ENCODE results near the gene PGM1. TPM values are rescaled to one million over a fixed set of nuclear protein-coding genes. Genes with fewer than 3 reads are reported as not detected.

PGM1 gene
- total and polyA plus RNA-seq, 2 of the 4 experiments (the other 2 are of a cell fraction), result 42.6 to 94.5 TPM

DNA sequence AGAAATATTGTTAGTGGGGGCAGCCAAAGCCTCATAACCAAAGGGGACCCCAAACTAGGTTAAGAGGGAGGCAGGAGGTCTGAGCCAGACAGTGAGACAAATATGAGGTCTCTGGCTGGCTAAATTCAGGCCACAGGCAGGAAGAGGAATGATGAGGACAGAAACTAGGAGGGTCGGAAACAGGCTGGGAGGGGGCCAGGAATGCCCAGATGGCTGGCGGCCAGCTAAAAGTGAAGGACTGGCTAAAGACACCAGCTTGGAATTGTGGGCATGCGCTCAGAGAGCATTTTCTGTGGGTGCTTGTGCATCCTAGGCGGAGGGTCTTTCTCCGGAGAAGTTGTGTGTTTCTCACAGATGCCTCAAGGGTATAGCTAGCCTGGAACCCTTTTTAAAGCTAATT is 77.0 kb downstream of the PGM1 start (continued):
- TF ChIP-seq, protein P1, sequence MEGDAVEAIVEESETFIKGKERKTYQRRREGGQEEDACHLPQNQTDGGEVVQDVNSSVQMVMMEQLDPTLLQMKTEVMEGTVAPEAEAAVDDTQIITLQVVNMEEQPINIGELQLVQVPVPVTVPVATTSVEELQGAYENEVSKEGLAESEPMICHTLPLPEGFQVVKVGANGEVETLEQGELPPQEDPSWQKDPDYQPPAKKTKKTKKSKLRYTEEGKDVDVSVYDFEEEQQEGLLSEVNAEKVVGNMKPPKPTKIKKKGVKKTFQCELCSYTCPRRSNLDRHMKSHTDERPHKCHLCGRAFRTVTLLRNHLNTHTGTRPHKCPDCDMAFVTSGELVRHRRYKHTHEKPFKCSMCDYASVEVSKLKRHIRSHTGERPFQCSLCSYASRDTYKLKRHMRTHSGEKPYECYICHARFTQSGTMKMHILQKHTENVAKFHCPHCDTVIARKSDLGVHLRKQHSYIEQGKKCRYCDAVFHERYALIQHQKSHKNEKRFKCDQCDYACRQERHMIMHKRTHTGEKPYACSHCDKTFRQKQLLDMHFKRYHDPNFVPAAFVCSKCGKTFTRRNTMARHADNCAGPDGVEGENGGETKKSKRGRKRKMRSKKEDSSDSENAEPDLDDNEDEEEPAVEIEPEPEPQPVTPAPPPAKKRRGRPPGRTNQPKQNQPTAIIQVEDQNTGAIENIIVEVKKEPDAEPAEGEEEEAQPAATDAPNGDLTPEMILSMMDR (conservative IDR thresholded peaks at IDR 0.05; ENCODE audit: low read depth, low read length), result no peak
- TF ChIP-seq NFE2L2 (IDR thresholded peaks at IDR 0.05; ENCODE audit: low read depth, low read length) (no peak), MAFK (IDR thresholded peaks at IDR 0.05; ENCODE audit: low read depth, low read length) (no peak)

DNA sequence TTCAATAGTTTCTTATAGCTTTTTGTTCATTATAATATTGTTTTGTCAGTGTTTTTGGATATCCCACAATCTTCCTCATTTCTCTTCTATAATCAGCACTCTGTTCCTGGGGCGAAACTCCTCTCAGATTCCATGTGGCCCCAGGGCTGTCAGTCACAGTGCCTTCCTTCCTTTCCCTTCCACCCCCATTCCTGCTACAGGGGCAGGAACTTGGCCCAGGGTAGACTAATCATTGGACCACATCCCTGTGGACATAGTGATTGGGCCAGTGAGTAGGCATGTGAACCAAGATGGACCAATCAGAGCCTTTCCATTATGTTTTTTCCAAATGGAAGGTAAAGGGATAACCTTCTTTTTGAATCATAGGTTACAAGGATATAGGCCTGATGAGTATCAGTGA is 78.3 kb downstream of the PGM1 start:
- no peak overlapping the region for H4K8ac ChIP-seq (ENCODE audit: low read depth in 2 of 2, low read length in 2 of 2)
- no peak overlapping the region for H4K91ac ChIP-seq (ENCODE audit: insufficient read depth, low read depth, low read length)
- no peak overlapping the region for H2BK120ac ChIP-seq (ENCODE audit: low read depth, low read length)
- H2BK5ac ChIP-seq (ENCODE audit: low read depth, low read length, poor library complexity, severe bottlenecking), result no peak overlapping the region
- H4K20me1 ChIP-seq (ENCODE audit: insufficient read depth, low read length), result no peaks in the 10 kb centered on the region
- no peak overlapping the region for H2AK5ac ChIP-seq (ENCODE audit: low read depth, low read length)
- H2AK9ac ChIP-seq (replicated peaks; ENCODE audit: low read depth, low read length, poor library complexity), result no peak overlapping the region
- no peak for ATAC-seq (ENCODE audit: low read depth)
- WGBS, 2 experiments (ENCODE audit: extremely low coverage in 2 of 2, insufficient read length in 1 of 2), result no CpG with 5 or more reads among the region's 1 CpG
- in situ Hi-C loops (cut with MboI; ENCODE audit: low sequenced_read_pairs) (loop anchor here (10.0 kb wide), 2 partner anchors 243 to 473 kb away; no protein-coding TSS in a partner anchor), intact Hi-C loops (cut with micrococcal nuclease) (loop anchor here (5.0 kb wide), 1 partner anchor 251 kb away; no protein-coding TSS in a partner anchor), dilution Hi-C loops (cut with HindIII; ENCODE audit: low sequenced_read_pairs, unreplicated experiment) (no loop called here)
- ChIA-PET POLR2A (ENCODE audit: unreplicated experiment) (no interaction called here), CTCF (interaction anchor here (0.7 kb wide), 1 partner anchor 20 kb away, joined by 7 read pairs; no protein-coding TSS in a partner anchor)
- H3K79me1 ChIP-seq (ENCODE audit: low read depth in 1 of 2, low read length in 2 of 2), result no peaks in the 10 kb centered on the region
- 0 out of 2 replicates have a peak, but pooled peaks cover 3% of the 10 kb centered on the region for H3K9me1 ChIP-seq (ENCODE audit: insufficient read depth, low read length)
- no peak for DNase-seq
- no peak overlapping the region for H3K23ac ChIP-seq (ENCODE audit: low read depth, low read length)
- H3K9me3 ChIP-seq (ENCODE audit: control insufficient read depth, insufficient read depth, low read length), result no peaks in the 10 kb centered on the region
- H2BK15ac ChIP-seq (ENCODE audit: low read depth, low read length), result no peak overlapping the region
- H2AFZ ChIP-seq (replicated peaks; ENCODE audit: low read length, poor library complexity), result no peak overlapping the region
- H3K4me2 ChIP-seq (ENCODE audit: low read depth, low read length), result no peak overlapping the region
- H4K5ac ChIP-seq (ENCODE audit: low read depth, low read length), result no peak overlapping the region
- no peak overlapping the region for H3K14ac ChIP-seq (replicated peaks; ENCODE audit: low read depth, low read length)
- H3K27me3 ChIP-seq (ENCODE audit: control insufficient read depth, insufficient read depth, low read length), result no peaks in the 10 kb centered on the region
- no peak overlapping the region for H3K4me3 ChIP-seq (ENCODE audit: insufficient read depth, low read depth, low read length)
- no peak overlapping the region for H3K4ac ChIP-seq (ENCODE audit: low read depth, low read length)
- H3K56ac ChIP-seq (ENCODE audit: extremely low read depth, insufficient read depth, low read length), result no peak overlapping the region
- H3K9ac ChIP-seq (ENCODE audit: low read depth, low read length), result no peak overlapping the region
- H3K36me3 ChIP-seq (ENCODE audit: control insufficient read depth, insufficient read depth, low read length), result no peaks in the 10 kb centered on the region
- H3K18ac ChIP-seq (ENCODE audit: low read depth, low read length), result no peak overlapping the region
- H2BK20ac ChIP-seq (ENCODE audit: low read depth, low read length), result no peak overlapping the region
- no TSS peak for BruUV-seq (replicated peaks)
- H3K27ac ChIP-seq (ENCODE audit: insufficient read depth, low read length), result no peak overlapping the region
- no peaks in the 10 kb centered on the region for H3K4me1 ChIP-seq (ENCODE audit: control insufficient read depth, insufficient read depth, low read length)
- no peak for TF ChIP-seq MXI1 (IDR thresholded peaks at IDR 0.05; ENCODE audit: borderline replicate concordance, low read depth, low read length)
- TF ChIP-seq FOS (IDR thresholded peaks at IDR 0.05; ENCODE audit: low read depth, low read length), result no peak
- no peak for TF ChIP-seq BHLHE40 (IDR thresholded peaks at IDR 0.05; ENCODE audit: low read depth, low read length)
- TF ChIP-seq SMC3 (IDR thresholded peaks at IDR 0.05; ENCODE audit: low read depth, low read length), result no peak
- TF ChIP-seq, protein P1 (conservative IDR thresholded peaks at IDR 0.05; ENCODE audit: low read depth, low read length), result no peak
- TF ChIP-seq, protein P2, sequence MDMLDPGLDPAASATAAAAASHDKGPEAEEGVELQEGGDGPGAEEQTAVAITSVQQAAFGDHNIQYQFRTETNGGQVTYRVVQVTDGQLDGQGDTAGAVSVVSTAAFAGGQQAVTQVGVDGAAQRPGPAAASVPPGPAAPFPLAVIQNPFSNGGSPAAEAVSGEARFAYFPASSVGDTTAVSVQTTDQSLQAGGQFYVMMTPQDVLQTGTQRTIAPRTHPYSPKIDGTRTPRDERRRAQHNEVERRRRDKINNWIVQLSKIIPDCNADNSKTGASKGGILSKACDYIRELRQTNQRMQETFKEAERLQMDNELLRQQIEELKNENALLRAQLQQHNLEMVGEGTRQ (IDR thresholded peaks at IDR 0.05; ENCODE audit: low read depth, low read length), result no peak
- TF ChIP-seq CHD1 (IDR thresholded peaks at IDR 0.05; ENCODE audit: low read depth, low read length), result no peak
- TF ChIP-seq RAD21 (IDR thresholded peaks at IDR 0.05; ENCODE audit: low read length), result no peak
- no peak for TF ChIP-seq MAZ (IDR thresholded peaks at IDR 0.05; ENCODE audit: borderline replicate concordance, low read depth, low read length)
- TF ChIP-seq NFE2L2 (IDR thresholded peaks at IDR 0.05; ENCODE audit: low read depth, low read length), result no peak
- no peak for TF ChIP-seq MAFK (IDR thresholded peaks at IDR 0.05; ENCODE audit: low read depth, low read length)
- no peak for TF ChIP-seq RCOR1 (IDR thresholded peaks at IDR 0.05; ENCODE audit: insufficient replicate concordance, low read length)

Data from IMR-90 (cell line).